PC-9 (cell line): ENCODE data around the gene PCDHGA4. TPM values are rescaled to one million over a fixed set of nuclear protein-coding genes. Genes with fewer than 3 reads are reported as not detected.
A peak's percentile ranks its signal among the peaks of the same experiment; 100 is the strongest.
"Not testable (repeated sequence)": the region's sequence is repeated elsewhere in the genome, so short reads cannot be mapped to it uniquely, and the experiment has no call there.

Source experiments
- BruUV-seq: library from RNA; stranded (reverse); fragments of 400-500 nt; replicated peaks from 2 replicates; lab custom pipeline; 2021; lab: Mats Ljungman, UMichigan
- CTCF ChIA-PET: fragments of 300-600 bp; sonication (Branson Sonifier 250); formaldehyde crosslinking; loops from one replicate; lab custom pipeline; 2022; ENCODE audit warnings: antibody characterized with exemption; lab: Charles Lee
- POLR2A ChIA-PET: fragments of 300-600 bp; sonication (Branson Sonifier 250); formaldehyde crosslinking; loops from one replicate; lab custom pipeline; 2022; ENCODE audit warnings: antibody characterized with exemption; ENCODE audit not compliant: unreplicated experiment; lab: Charles Lee
- DNase-seq, 2 experiments: peaks; one replicate each; pipeline versions ENCODE4 v3.0.0 to v3.0.0-alpha.2; 2015 to 2022; ENCODE audit warnings: mixed read lengths in 1 of 2
- H2AFZ ChIP-seq: fragments of 200-600 bp; sonication (generic); 2 replicates; pipeline ENCODE4 v1.8.1; 2017; ENCODE audit warnings: antibody characterized with exemption
- H3F3A ChIP-seq: fragments of 200-600 bp; sonication (generic); 2 replicates; pipeline ENCODE4 v1.8.1; 2017; ENCODE audit warnings: antibody characterized with exemption, mild to moderate bottlenecking, low read depth; ENCODE audit not compliant: insufficient read depth
- H3K27ac ChIP-seq: fragments of 200-600 bp; sonication (generic); 2 replicates; pipeline ENCODE4 v1.6.1; 2016; ENCODE audit warnings: mixed run types
- H3K27me3 ChIP-seq: fragments of 200-600 bp; sonication (generic); 2 replicates; pipeline ENCODE4 v1.6.1; 2016; ENCODE audit warnings: low read depth, mixed run types; ENCODE audit not compliant: insufficient read depth
- H3K36me3 ChIP-seq: fragments of 200-600 bp; sonication (generic); 2 replicates; pipeline ENCODE4 v1.6.1; 2016; ENCODE audit warnings: low read depth, mixed run types
- H3K4me1 ChIP-seq: fragments of 200-600 bp; sonication (generic); replicated peaks from 2 replicates; pipeline ENCODE4 v1.6.1; 2016; ENCODE audit warnings: mixed run types; ENCODE audit not compliant: insufficient read depth
- H3K4me2 ChIP-seq: fragments of 200-600 bp; sonication (generic); 2 replicates; pipeline ENCODE4 v1.6.1; 2017; ENCODE audit warnings: mixed run types
- H3K4me3 ChIP-seq: fragments of 200-600 bp; sonication (generic); 2 replicates; pipeline ENCODE4 v1.6.1; 2016; ENCODE audit warnings: mixed run types
- H3K79me2 ChIP-seq: fragments of 200-600 bp; sonication (generic); 2 replicates; pipeline ENCODE4 v1.6.1; 2017; ENCODE audit warnings: low read depth, mixed run types
- H3K9me2 ChIP-seq: fragments of 200-600 bp; sonication (generic); 2 replicates; pipeline ENCODE4 v1.8.1; 2017; ENCODE audit warnings: mild to moderate bottlenecking; ENCODE audit not compliant: insufficient read depth
- H3K9me3 ChIP-seq: fragments of 200-600 bp; sonication (generic); 2 replicates; pipeline ENCODE4 v1.8.1; 2016; ENCODE audit warnings: low read depth; ENCODE audit not compliant: insufficient read depth
- H4K20me1 ChIP-seq: fragments of 200-600 bp; sonication (generic); 2 replicates; pipeline ENCODE4 v1.8.1; 2017; ENCODE audit not compliant: insufficient read depth
- CTCF ChIP-seq: fragments of 200-600 bp; sonication (generic); conservative IDR thresholded peaks from 2 replicates; pipeline ENCODE4 v1.6.1; 2017; ENCODE audit warnings: mixed run types, antibody characterized with exemption, mild to moderate bottlenecking, moderate library complexity
- EZH2 ChIP-seq: fragments of 200-600 bp; sonication (generic); IDR thresholded peaks from 2 replicates; pipeline ENCODE4 v1.8.0; 2017; ENCODE audit warnings: antibody characterized with exemption, low read depth
- intact Hi-C: fragments of 100-400 bp; cut with micrococcal nuclease; formaldehyde crosslinking; loops from one replicate; pipeline ENCODE4 v1.10.0; 2022; ENCODE audit not compliant: unreplicated experiment
- total RNA-seq: library from RNA; stranded (reverse); gene quantifications from 2 replicates; pipeline ENCODE4 v1.2.3, GENCODE V29; 2021

The PCDHGA4 gene
- total RNA-seq, 1 experiment from 2014 or later, result not detected

- TF ChIP-seq CTCF (peak; percentile 46; the same call in 1 of the 2 replicates), EZH2 (no peak)
- no peak for DNase-seq
- Histone ChIP-seq H3K9me3 (no peaks in the 10 kb centered on the region), H3F3A (no peaks in the 10 kb centered on the region), H3K36me3 (no peaks in the 10 kb centered on the region), H3K4me1 (no peaks in the 10 kb centered on the region), H3K27ac (no peak within 1 kb of the TSS), H3K27me3 (peaks cover 12% of the 10 kb centered on the region; the same call in 1 of the 2 replicates), H3K9me2 (no peaks in the 10 kb centered on the region), H3K79me2 (no peaks in the 10 kb centered on the region), H3K4me2 (no peak within 1 kb of the TSS), H2AFZ (no peak within 1 kb of the TSS), H3K4me3 (no peak within 1 kb of the TSS), H4K20me1 (no peaks in the 10 kb centered on the region)
- intact Hi-C loops, result no loop called here
- POLR2A ChIA-PET, result no interaction called here
- CTCF ChIA-PET, result no interaction called here
- no TSS peak for BruUV-seq
Measured at GRCh38 chr5:141392429-141393198, 37.8 kb downstream of the PCDHGA4 start, which contains the start of gene PCDHGA8. Gene PCDHGA8 (plus strand): TSS chr5:141392633. CDS start chr5:141392814, 181 bp downstream.

- no peaks in the 10 kb centered on the region for H4K20me1 ChIP-seq
- H3K4me3 ChIP-seq, result no peak overlapping the region
- no peak overlapping the region for H2AFZ ChIP-seq
- TF ChIP-seq CTCF, result no peak
- TF ChIP-seq EZH2, result no peak
- H3K4me2 ChIP-seq, result no peak overlapping the region
- no peak overlapping the region for H3K27ac ChIP-seq
- no TSS peak for BruUV-seq
- H3F3A ChIP-seq, result no peaks in the 10 kb centered on the region
- no peaks in the 10 kb centered on the region for H3K36me3 ChIP-seq
- intact Hi-C loops, result no loop called here
- ChIA-PET CTCF (no interaction called here), POLR2A (no interaction called here)
- H3K4me1 ChIP-seq, result no peaks in the 10 kb centered on the region
- no peaks in the 10 kb centered on the region for H3K9me3 ChIP-seq
- H3K27me3 ChIP-seq, result peaks cover 11% of the 10 kb centered on the region; the same call in 1 of the 2 replicates
- H3K9me2 ChIP-seq, result no peaks in the 10 kb centered on the region
- no peaks in the 10 kb centered on the region for H3K79me2 ChIP-seq
- DNase-seq, result no peak
Measured at GRCh38 chr5:141393267-141393666, 38.4 kb downstream of the PCDHGA4 start.

- intact Hi-C loops, H3K9me3 ChIP-seq, CTCF ChIA-PET: not testable (repeated sequence)
Measured at GRCh38 chr5:141394401-141395187, 39.8 kb downstream of the PCDHGA4 start.

GRCh38 chr5:141397756-141398551 lies 43.1 kb downstream of the PCDHGA4 start, which contains the start of gene PCDHGB5:
Gene PCDHGB5 (plus strand): TSS chr5:141397947. CDS start chr5:141398128, 181 bp downstream.
- intact Hi-C loops, H3K9me3 ChIP-seq, H2AFZ ChIP-seq, H3K4me2 ChIP-seq, CTCF ChIA-PET, H3K4me1 ChIP-seq, H3K36me3 ChIP-seq, H3K9me2 ChIP-seq, H3K27ac ChIP-seq, H3K79me2 ChIP-seq, H4K20me1 ChIP-seq, BruUV-seq, H3K4me3 ChIP-seq, DNase-seq, POLR2A ChIA-PET, H3F3A ChIP-seq: not testable (repeated sequence)
- H3K27me3 ChIP-seq, result peaks cover 34% of the 10 kb centered on the region

More at GRCh38 chr5:141394401-141395187, 39.8 kb downstream of the PCDHGA4 start:
- peaks cover 13% of the 10 kb centered on the region; the same call in 1 of the 2 replicates for H3K27me3 ChIP-seq
- POLR2A ChIA-PET, BruUV-seq, H2AFZ ChIP-seq, H3K4me2 ChIP-seq, H3K27ac ChIP-seq, H3F3A ChIP-seq, H3K4me1 ChIP-seq, DNase-seq, H3K36me3 ChIP-seq, H3K4me3 ChIP-seq, H3K9me2 ChIP-seq, H3K79me2 ChIP-seq, H4K20me1 ChIP-seq: not testable (repeated sequence)
